DMS153 (cell line): ENCODE data around the gene ADIPOQ.
"Not testable (repeated sequence)": the region's sequence is repeated elsewhere in the genome, so short reads cannot be mapped to it uniquely, and the experiment has no call there.

Experiments used
- DNase-seq: peaks from one replicate; lab custom pipeline; 2025; lab: John Stamatoyannopoulos, UW

Gene ADIPOQ

GRCh38 chr3:186826410-186826975, 16.0 kb upstream of the ADIPOQ start:
- DNase-seq, result no peak

- peak; percentile 32 for DNase-seq
Observed at GRCh38 chr3:186826976-186827857, 15.3 kb upstream of the ADIPOQ start.

DNA sequence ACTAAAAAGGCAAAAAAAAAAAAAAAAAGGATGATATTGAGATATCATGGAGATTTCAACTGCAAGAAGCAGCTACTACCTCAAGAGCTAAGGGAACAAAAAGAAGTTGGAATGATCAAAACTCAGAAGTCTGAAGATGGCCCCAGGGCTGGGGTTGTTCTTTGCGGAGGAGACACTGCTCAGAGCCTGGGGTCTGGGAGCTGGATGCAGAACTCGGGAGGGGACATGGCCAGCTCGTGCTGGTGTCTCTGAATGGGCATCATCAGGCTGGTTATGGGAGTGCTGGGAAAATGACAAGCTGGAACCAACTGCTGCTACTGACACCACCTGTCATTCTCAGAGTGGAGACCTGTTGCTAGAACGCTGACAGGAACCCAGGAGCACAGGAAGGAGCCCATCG, 14.2 kb upstream of the ADIPOQ start:
- DNase-seq, result no peak

DNA sequence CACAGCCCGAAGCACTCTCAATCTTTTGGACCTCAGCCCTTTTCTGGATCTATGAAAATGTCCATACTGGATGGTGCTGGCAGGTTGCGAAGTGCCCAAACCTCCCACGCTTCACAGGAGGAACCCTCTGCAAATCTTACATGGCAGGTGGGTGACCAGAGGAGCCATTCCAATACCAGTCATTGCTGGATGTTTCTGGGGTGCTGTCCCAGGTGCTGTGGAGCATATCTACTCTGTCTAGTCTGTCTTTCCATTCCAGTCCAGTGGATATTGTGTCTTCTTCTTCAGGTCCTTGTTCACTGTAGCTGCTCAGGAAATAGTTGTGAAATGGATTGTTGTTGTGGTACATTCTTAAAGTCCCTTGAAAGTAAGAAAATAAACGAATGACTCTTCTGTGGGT, 10.7 kb upstream of the ADIPOQ start:
- DNase-seq, result no peak

DNA sequence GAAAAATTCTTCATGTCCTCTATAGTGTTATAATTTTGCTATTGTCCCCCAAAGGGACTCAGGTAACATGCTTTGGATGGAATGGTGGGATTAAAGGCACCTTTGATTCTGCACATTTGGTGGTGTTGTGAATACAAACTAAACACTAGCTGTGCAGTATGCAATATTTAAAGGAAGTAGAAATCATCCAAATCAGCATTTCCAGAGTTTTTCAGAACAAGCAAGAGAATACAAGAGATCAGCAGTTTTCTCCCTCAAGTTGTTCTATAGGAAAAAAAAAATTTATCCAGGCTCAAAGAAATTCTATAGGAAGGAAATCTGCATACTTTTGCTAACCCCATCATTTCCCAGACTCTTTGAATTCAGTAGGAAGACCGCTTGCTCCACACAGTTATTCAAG, 10.2 kb upstream of the ADIPOQ start:
- DNase-seq, result no peak

GRCh38 chr3:186839874-186840641, 2.5 kb upstream of the ADIPOQ start:
- no peak for DNase-seq

DNA sequence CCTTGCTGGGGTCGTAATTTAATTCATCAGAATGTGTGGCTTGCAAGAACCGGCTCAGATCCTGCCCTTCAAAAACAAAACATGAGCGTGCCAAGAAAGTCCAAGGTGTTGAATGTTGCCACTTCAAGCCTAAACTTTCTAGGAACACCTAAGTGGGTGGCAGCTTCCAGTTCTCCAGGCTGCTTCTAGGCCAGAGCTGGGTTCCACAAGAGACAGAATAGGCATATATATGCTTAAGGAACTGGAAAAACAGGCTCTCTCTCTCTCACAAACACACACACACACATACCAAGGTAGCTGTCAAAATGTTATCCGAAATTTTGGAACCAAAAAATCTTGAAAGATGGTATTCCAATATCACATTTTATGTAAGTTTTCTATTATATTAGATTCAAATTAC, 890 bp upstream of the ADIPOQ start:
- DNase-seq, result no peak

GRCh38 chr3:186843039-186843432, 526 bp downstream of the ADIPOQ start:
- DNase-seq, result no peak

DNA sequence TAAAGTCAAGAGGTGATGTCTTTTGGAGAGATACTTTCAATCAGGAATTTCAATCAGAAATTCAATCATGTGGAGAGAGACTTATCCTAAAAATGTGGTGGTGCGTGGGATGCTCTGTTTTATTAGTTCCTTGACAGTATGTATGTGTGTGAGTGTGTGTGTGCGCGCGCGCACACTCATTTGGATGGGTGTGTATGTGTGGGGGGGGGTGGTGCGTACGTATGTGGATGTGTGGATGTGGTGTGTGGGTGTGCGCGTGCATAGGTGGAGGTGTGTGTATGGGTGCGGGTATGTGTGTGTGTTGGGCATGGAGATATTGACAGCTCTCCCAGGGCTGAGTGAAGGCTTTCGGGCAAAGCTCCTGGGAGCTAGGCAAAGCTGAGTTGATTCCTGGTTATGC, 2.4 kb downstream of the ADIPOQ start:
- no peak for DNase-seq

DNA sequence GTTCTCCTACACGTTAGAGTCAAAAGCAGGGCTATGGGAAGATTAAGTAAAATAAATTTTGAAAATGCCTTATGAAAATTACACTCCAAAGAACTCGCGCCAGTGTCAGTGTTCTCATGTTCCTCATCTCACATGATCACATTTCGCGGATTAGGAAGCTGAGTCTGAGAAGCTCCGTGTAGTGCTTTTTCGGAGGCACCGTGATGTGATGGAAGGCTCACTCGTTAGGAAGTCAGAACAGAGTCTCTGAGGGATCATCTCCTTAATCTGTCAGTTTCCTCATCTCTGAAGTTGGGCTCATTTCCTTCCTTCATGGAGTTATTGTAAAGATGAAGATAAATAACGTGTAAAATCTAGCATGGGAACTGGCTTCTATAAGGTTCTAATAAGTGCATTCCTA, 3.2 kb downstream of the ADIPOQ start:
- no peak for DNase-seq

DNA sequence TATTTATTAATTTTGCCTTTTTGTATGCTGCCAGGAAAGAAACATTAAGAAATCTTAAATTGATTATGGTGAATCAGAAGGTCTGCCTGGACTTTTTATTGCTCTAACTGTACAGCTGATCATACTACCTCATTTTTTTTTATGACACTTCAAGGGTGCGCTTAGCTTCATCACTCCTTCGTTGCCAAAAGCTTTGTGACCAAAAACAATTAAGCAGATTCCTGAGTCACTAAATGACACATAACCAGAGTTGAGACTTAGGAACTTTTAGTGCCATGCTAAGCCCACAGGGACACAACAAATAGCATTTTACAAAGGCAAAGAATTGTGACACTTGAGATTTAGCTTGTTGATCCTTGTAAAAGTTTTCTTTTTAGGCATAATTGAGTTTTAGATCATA, 4.9 kb downstream of the ADIPOQ start:
- DNase-seq, result no peak

DNA sequence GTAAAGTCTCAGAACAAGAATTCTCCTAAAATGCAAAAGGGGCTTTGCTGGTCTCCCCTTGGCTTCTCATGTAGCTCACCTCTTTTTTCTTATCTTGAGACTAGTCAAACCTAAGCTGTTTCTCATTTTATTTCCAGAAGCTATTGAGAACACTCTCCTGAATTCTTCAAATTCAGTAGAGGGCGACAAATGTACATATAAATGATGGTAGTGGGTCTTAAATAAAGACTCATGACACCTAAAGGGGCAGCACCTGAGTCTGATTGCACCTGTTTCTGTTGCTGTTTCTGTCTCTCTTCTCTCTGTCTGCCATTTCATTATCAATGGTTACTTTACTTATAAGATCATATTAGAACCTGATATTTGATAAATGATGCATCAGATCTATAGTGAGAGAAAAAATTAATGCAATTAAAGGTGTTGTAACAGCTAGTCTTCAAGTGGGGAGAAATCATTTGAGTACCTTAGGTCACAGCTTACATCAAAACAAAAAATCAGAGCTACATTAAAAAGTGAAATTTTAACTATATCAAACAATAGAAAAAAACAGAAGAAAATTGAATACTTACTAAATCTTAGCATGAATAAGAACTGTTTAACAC, 7.0 kb downstream of the ADIPOQ start:
- peak; percentile 28 for DNase-seq

- not testable (repeated sequence) for DNase-seq
Observed at GRCh38 chr3:186851835-186852234, 9.3 kb downstream of the ADIPOQ start.

DNA sequence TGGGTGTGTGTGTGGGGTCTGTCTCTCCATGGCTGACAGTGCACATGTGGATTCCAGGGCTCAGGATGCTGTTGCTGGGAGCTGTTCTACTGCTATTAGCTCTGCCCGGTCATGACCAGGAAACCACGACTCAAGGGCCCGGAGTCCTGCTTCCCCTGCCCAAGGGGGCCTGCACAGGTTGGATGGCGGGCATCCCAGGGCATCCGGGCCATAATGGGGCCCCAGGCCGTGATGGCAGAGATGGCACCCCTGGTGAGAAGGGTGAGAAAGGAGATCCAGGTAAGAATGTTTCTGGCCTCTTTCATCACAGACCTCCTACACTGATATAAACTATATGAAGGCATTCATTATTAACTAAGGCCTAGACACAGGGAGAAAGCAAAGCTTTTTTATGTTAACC, 10.5 kb downstream of the ADIPOQ start:
- no peak for DNase-seq

GRCh38 chr3:186854146-186854545, 11.6 kb downstream of the ADIPOQ start:
- no peak for DNase-seq

DNA sequence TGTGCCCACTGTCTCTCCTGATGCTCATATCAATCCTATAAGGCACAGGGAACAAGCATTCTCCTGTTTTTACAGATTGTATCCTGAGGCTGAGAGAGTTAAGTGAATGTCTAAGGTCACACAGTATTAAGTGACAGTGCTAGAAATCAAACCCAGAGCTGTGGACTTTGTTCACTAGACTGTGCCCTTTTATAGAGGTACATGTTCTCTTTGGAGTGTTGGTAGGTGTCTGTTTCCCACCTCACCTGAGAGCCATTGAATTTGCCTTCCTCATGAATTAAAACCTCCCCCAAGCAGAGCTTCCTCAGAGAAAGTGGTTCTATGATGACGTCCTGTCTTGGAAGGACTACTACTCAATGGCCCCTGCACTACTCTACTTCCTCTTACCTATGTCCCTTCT, 12.4 kb downstream of the ADIPOQ start:
- DNase-seq, result no peak

DNA sequence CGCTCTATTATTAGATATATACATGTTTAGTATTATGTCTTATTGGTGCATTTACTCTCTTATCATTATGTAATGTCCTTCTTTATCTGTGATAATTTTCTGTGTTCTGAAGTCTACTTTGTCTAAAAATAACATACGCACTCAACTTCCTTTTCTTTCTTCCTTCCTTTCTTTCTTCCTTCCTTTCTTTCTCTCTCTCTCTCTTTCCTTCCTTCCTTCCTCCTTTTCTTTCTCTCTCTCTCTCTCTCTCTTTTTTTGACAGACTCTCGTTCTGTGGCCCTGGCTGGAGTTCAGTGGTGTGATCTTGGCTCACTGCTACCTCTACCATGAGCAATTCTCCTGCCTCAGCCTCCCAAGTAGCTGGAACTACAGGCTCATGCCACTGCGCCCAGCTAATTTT, 15.2 kb downstream of the ADIPOQ start:
- DNase-seq, result no peak

DNA sequence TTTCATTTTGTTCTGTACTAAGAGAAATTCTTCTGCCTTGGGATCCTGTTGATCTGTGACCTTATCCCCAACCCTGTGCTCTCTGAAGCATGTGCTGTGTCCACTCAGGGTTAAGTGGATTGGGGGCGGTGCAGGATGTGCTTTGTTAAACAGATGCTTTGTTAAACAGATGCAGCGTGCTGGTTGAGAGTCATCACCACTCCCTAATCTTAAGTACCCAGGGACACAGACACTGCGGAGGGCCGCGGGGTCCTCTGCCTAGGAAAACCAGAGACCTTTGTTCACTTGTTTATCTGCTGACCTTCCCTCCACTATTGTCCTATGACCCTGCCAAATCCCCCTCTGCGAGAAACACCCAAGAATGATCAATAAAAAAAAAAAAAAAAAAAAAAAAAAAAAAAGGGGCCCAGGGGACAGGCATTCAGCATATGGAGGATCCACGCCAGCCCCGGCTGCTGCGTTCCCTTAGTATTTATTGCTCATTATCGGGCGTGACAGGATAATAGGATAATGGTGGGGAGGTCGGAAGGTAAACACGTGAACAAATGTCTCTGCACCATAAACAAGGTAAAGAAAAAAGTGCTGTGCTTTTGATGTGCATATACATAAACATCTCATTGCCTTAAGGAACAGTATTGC, 22.8 kb downstream of the ADIPOQ start:
- not testable (repeated sequence) for DNase-seq

- not testable (repeated sequence) for DNase-seq
Observed at GRCh38 chr3:186866095-186866494, 23.6 kb downstream of the ADIPOQ start.

- DNase-seq, result no peak
Observed at GRCh38 chr3:186869253-186870100, 27.0 kb downstream of the ADIPOQ start.
